Thymus (tissue), 11 donors: ENCODE data around the gene GPR161. TPM values are rescaled to one million over a fixed set of nuclear protein-coding genes. Genes with fewer than 3 reads are reported as not detected.
"Not testable (repeated sequence)": the region's sequence is repeated elsewhere in the genome, so short reads cannot be mapped to it uniquely, and the experiment has no call there.

Experiments used
- DNase-seq, 9 donors: peaks; one replicate each; pipeline ENCODE4 v3.0.0-alpha.2; 2013; ENCODE audit warnings: low spot score in 9 of 9, low read depth in 6 of 9, missing footprints in 1 of 9
- H3K27ac ChIP-seq, 2 donors: one replicate each; pipeline ENCODE4 v1.5.1; 2013; ENCODE audit warnings: control low read depth in 1 of 2, low read depth in 1 of 2, low read length in 1 of 2, mild to moderate bottlenecking in 1 of 2, moderate library complexity in 1 of 2
- H3K27me3 ChIP-seq, 2 donors: one replicate each; pipeline ENCODE4 v1.5.1; 2013; ENCODE audit warnings: low read length in 1 of 2; ENCODE audit not compliant: control insufficient read depth in 2 of 2, insufficient read depth in 1 of 2
- H3K36me3 ChIP-seq, 2 donors: one replicate each; pipeline ENCODE4 v1.5.1; 2013; ENCODE audit warnings: low read length in 1 of 2, mild to moderate bottlenecking in 1 of 2, moderate library complexity in 1 of 2; ENCODE audit not compliant: control insufficient read depth in 2 of 2, insufficient read depth in 2 of 2
- H3K4me1 ChIP-seq, 2 donors: one replicate each; pipeline ENCODE4 v1.5.1; 2013; ENCODE audit warnings: low read length in 2 of 2; ENCODE audit not compliant: control insufficient read depth in 2 of 2, insufficient read depth in 2 of 2
- H3K4me3 ChIP-seq, 2 donors: one replicate each; pipeline ENCODE4 v1.5.1; 2013; ENCODE audit warnings: low read length in 2 of 2, control low read depth in 1 of 2, mild to moderate bottlenecking in 1 of 2
- H3K9me3 ChIP-seq, 2 donors: one replicate each; pipeline ENCODE4 v1.5.1; 2013; ENCODE audit warnings: low read length in 1 of 2, mild to moderate bottlenecking in 1 of 2; ENCODE audit not compliant: control insufficient read depth in 2 of 2, insufficient read depth in 1 of 2
- WGBS: extraction: QIAGEN DNeasy Blood & Tissue Kit; methylation state at CpG from one replicate; pipeline ENCODE4 v1.1.7; 2013; 5-methylcytosine and 5-hydroxymethylcytosine counted together
- polyA plus RNA-seq: library from polyadenylated mRNA; stranded (reverse); fragments of 200-250 nt; gene quantifications from one replicate; pipeline ENCODE4 v1.2.3, GENCODE V29; 2013
- total RNA-seq: library from RNA; stranded (reverse); fragments of 120-200 nt; gene quantifications from one replicate; pipeline ENCODE4 v1.2.4, GENCODE V29; 2013
- donor health status: healthy.

The GPR161 gene
- total and polyA plus RNA-seq, 2 donors, result 1.6 to 2.5 TPM

- no peaks in the 10 kb centered on the region for H3K27me3 ChIP-seq
- no peaks in the 10 kb centered on the region for H3K4me1 ChIP-seq
- no peak for DNase-seq
- no peak overlapping the region for H3K27ac ChIP-seq
- H3K9me3 ChIP-seq, result no peaks in the 10 kb centered on the region
- over 99% methylated on average over 3 of the region's 3 CpGs for WGBS
- H3K36me3 ChIP-seq, result peaks cover 20 to 62% of the 10 kb centered on the region in 2 donors
- no peak overlapping the region for H3K4me3 ChIP-seq
These were observed 67.3 kb downstream of the GPR161 start for GRCh38 chr1:168069384-168069783.

GRCh38 chr1:168065506-168065905, 71.2 kb downstream of the GPR161 start:
- Histone ChIP-seq H3K9me3 (no peaks in the 10 kb centered on the region), H3K36me3 (peaks cover 9 to 40% of the 10 kb centered on the region in 2 donors)
- WGBS, result 98% methylated on average over 3 of the region's 3 CpGs

GRCh38 chr1:168064216-168064615, 72.5 kb downstream of the GPR161 start:
- H3K9me3 ChIP-seq, result no peaks in the 10 kb centered on the region
- no peaks in the 10 kb centered on the region for H3K4me1 ChIP-seq
- H3K36me3 ChIP-seq, result peaks cover 6 to 31% of the 10 kb centered on the region in 2 donors
- H3K27me3 ChIP-seq, result no peaks in the 10 kb centered on the region
- no peak overlapping the region for H3K27ac ChIP-seq
- DNase-seq, result no peak
- no peak overlapping the region for H3K4me3 ChIP-seq
- 97% methylated on average over 1 of the region's 1 CpG for WGBS

More at GRCh38 chr1:168065506-168065905, 71.2 kb downstream of the GPR161 start:
- H3K27me3 ChIP-seq, result no peaks in the 10 kb centered on the region
- H3K27ac ChIP-seq, result no peak overlapping the region
- no peak for DNase-seq
- H3K4me3 ChIP-seq, result no peak overlapping the region
- no peaks in the 10 kb centered on the region for H3K4me1 ChIP-seq

- DNase-seq, result no peak
- no peaks in the 10 kb centered on the region for H3K4me1 ChIP-seq
- H3K27me3 ChIP-seq, result no peaks in the 10 kb centered on the region
- H3K27ac ChIP-seq, result no peak overlapping the region
- peaks cover 0 to 8% of the 10 kb centered on the region in 2 donors for H3K36me3 ChIP-seq
- H3K9me3 ChIP-seq, result no peaks in the 10 kb centered on the region
- H3K4me3 ChIP-seq, result no peak overlapping the region
- WGBS, result over 99% methylated on average over 2 of the region's 2 CpGs
These were observed 78.8 kb downstream of the GPR161 start for GRCh38 chr1:168057921-168058320.

GRCh38 chr1:168057355-168057754, 79.4 kb downstream of the GPR161 start:
- WGBS, result 96% methylated on average over 1 of the region's 1 CpG
- Histone ChIP-seq H3K36me3 (peaks cover 0 to 12% of the 10 kb centered on the region in 2 donors), H3K4me1 (no peaks in the 10 kb centered on the region), H3K27ac (no peak overlapping the region), H3K4me3 (no peak overlapping the region), H3K27me3 (no peaks in the 10 kb centered on the region), H3K9me3 (no peaks in the 10 kb centered on the region)
- no peak for DNase-seq

- WGBS, result 73% methylated on average over 26 of the region's 35 CpGs
- peaks cover 2 to 16% of the 10 kb centered on the region in 2 donors for H3K36me3 ChIP-seq
- not testable (repeated sequence) for H3K4me3 ChIP-seq, H3K27ac ChIP-seq, H3K27me3 ChIP-seq, H3K9me3 ChIP-seq, DNase-seq, H3K4me1 ChIP-seq
These were observed 80.6 kb downstream of the GPR161 start for GRCh38 chr1:168056152-168056551.

GRCh38 chr1:168054117-168054516, 82.6 kb downstream of the GPR161 start:
- 74% methylated on average over 3 of the region's 3 CpGs for WGBS
- Histone ChIP-seq H3K27me3 (no peaks in the 10 kb centered on the region), H3K36me3 (peaks cover 2 to 16% of the 10 kb centered on the region in 2 donors), H3K9me3 (no peaks in the 10 kb centered on the region), H3K4me1 (no peaks in the 10 kb centered on the region), H3K4me3 (no peak overlapping the region), H3K27ac (no peak overlapping the region)
- no peak for DNase-seq

- no peak overlapping the region for H3K27ac ChIP-seq
- no peaks in the 10 kb centered on the region for H3K27me3 ChIP-seq
- H3K36me3 ChIP-seq, result peaks cover 2 to 16% of the 10 kb centered on the region in 2 donors
- WGBS, result 97% methylated on average over 2 of the region's 2 CpGs
- no peak for DNase-seq
- H3K4me1 ChIP-seq, result no peaks in the 10 kb centered on the region
- no peak overlapping the region for H3K4me3 ChIP-seq
- H3K9me3 ChIP-seq, result no peaks in the 10 kb centered on the region
These were observed 83.0 kb downstream of the GPR161 start for GRCh38 chr1:168053681-168054080.

- no peaks in the 10 kb centered on the region for H3K9me3 ChIP-seq
- DNase-seq, result no peak
- WGBS, result 99% methylated on average over 1 of the region's 1 CpG
- peaks cover 2 to 13% of the 10 kb centered on the region in 2 donors for H3K36me3 ChIP-seq
- H3K27ac ChIP-seq, result no peak overlapping the region
- H3K27me3 ChIP-seq, result no peaks in the 10 kb centered on the region
- no peak overlapping the region for H3K4me3 ChIP-seq
- H3K4me1 ChIP-seq, result no peaks in the 10 kb centered on the region
These were observed 85.8 kb downstream of the GPR161 start for GRCh38 chr1:168050880-168051279.

GRCh38 chr1:168050307-168050706, 86.4 kb downstream of the GPR161 start:
- 95% methylated on average over 1 of the region's 1 CpG for WGBS
- H3K36me3 ChIP-seq, result peaks cover 2 to 13% of the 10 kb centered on the region in 2 donors
- no peak overlapping the region for H3K27ac ChIP-seq
- DNase-seq, result no peak
- no peaks in the 10 kb centered on the region for H3K27me3 ChIP-seq
- H3K9me3 ChIP-seq, result no peaks in the 10 kb centered on the region
- H3K4me1 ChIP-seq, result no peaks in the 10 kb centered on the region
- no peak overlapping the region for H3K4me3 ChIP-seq
